Natural killer cell (primary cell): ENCODE results near the gene ADD1. TPM values are rescaled to one million over a fixed set of nuclear protein-coding genes. Genes with fewer than 3 reads are reported as not detected.
"Not testable (repeated sequence)": the region's sequence is repeated elsewhere in the genome, so short reads cannot be mapped to it uniquely, and the experiment has no call there.

Experiments
- ATAC-seq, 3 donors: fragments of 150-1000 bp in 2 of 3; fragments of 200-7000 bp in 1 of 3; cut with Tn5 transposase; 1 replicate in 1 of 3; 2 replicates in 2 of 3; pipeline ENCODE4 v1.10.0; 2021; ENCODE audit warnings: mild to moderate bottlenecking in 2 of 3, moderate library complexity in 2 of 3
- DNase-seq, 2 donors: peaks; one replicate each; pipeline versions ENCODE4 v3.0.0 to v3.0.0-alpha.2; 2013 to 2021; ENCODE audit warnings: mixed read lengths in 1 of 2
- H3K27ac ChIP-seq: one replicate; pipeline ENCODE4 v1.5.1; 2013; ENCODE audit warnings: mild to moderate bottlenecking, low read length
- H3K27me3 ChIP-seq: one replicate; pipeline ENCODE4 v1.6.1; 2013; ENCODE audit warnings: low read length; ENCODE audit not compliant: control insufficient read depth, insufficient read depth
- H3K36me3 ChIP-seq: one replicate; pipeline ENCODE4 v1.6.1; 2013; ENCODE audit warnings: low read length; ENCODE audit not compliant: control insufficient read depth, insufficient read depth
- H3K4me1 ChIP-seq: one replicate; pipeline ENCODE4 v1.6.1; 2013; ENCODE audit warnings: low read length; ENCODE audit not compliant: control insufficient read depth, insufficient read depth
- H3K4me3 ChIP-seq: one replicate; pipeline ENCODE4 v1.5.1; 2013; ENCODE audit warnings: low read length
- H3K9me3 ChIP-seq: one replicate; pipeline ENCODE4 v1.6.1; 2013; ENCODE audit warnings: low read length; ENCODE audit not compliant: control insufficient read depth, insufficient read depth
- H3K27ac Mint-ChIP-seq, 2 donors: one replicate each; pipeline ENCODE4 v1.8.0; 2022; ENCODE audit warnings: mild to moderate bottlenecking in 2 of 2, mixed read lengths in 2 of 2, moderate library complexity in 1 of 2
- H3K27me3 Mint-ChIP-seq, 2 donors: one replicate each; pipeline ENCODE4 v1.8.0; 2022; ENCODE audit warnings: low read depth in 2 of 2, mixed read lengths in 2 of 2
- H3K36me3 Mint-ChIP-seq: one replicate; pipeline ENCODE4 v1.8.0; 2022; ENCODE audit warnings: mixed read lengths
- H3K4me1 Mint-ChIP-seq, 2 donors: one replicate each; pipeline ENCODE4 v1.8.0; 2022; ENCODE audit warnings: mixed read lengths in 2 of 2
- H3K4me3 Mint-ChIP-seq: one replicate; pipeline ENCODE4 v1.8.0; 2022; ENCODE audit warnings: mild to moderate bottlenecking, moderate library complexity, mixed read lengths
- H3K9me3 Mint-ChIP-seq, 2 donors: one replicate each; pipeline ENCODE4 v1.8.0; 2022; ENCODE audit warnings: mixed read lengths in 2 of 2
- CTCF ChIP-seq: fragments of 200-600 bp; IDR thresholded peaks from one replicate; pipeline ENCODE4 v1.8.0; 2022; ENCODE audit warnings: antibody characterized with exemption
- WGBS: methylation state at CpG from one replicate; pipeline ENCODE4 v1.1.7; 2013; ENCODE audit warnings: missing lambda C conversion rate; ENCODE audit not compliant: insufficient coverage; 5-methylcytosine and 5-hydroxymethylcytosine counted together
- intact Hi-C: fragments of 100-400 bp; cut with micrococcal nuclease; formaldehyde crosslinking; loops from one replicate; pipeline ENCODE4 v1.14.2; 2022
- total RNA-seq, 4 donors: library from RNA; stranded (reverse); fragments of 120-200 nt in 1 of 4; gene quantifications; one replicate each; pipeline versions ENCODE4 v1.2.3 to v1.2.4, GENCODE V29; 2013 to 2022

The ADD1 gene
- total RNA-seq, 3 donors from 2014 or later (not counting 1 experiment from before 2014, with no cell fraction given) = 383 to 465 (median 452) TPM

- H3K4me1 Mint-ChIP-seq = peaks cover 0 to 19% of the 10 kb centered on the region in 2 donors
- Histone ChIP-seq H3K27ac (no peak overlapping the region), H3K27me3 (no peaks in the 10 kb centered on the region), H3K9me3 (no peaks in the 10 kb centered on the region), H3K4me3 (no peak overlapping the region), H3K36me3 (peaks cover 68% of the 10 kb centered on the region), H3K4me1 (no peaks in the 10 kb centered on the region)
- WGBS = 90% methylated on average over 14 of the region's 16 CpGs
- no peak overlapping the region for H3K4me3 Mint-ChIP-seq
- peaks cover 33% of the 10 kb centered on the region for H3K36me3 Mint-ChIP-seq
- peak overlapping the region; percentile 6 to 24 for H3K27ac Mint-ChIP-seq
- H3K9me3 Mint-ChIP-seq = no peaks in the 10 kb centered on the region
- ATAC-seq = no peak
- DNase-seq = no peak
- TF ChIP-seq CTCF = no peak
- intact Hi-C loops = no loop called here
- no peaks in the 10 kb centered on the region for H3K27me3 Mint-ChIP-seq
Observed at GRCh38 chr4:2950221-2950989, 106.8 kb downstream of the ADD1 start.

GRCh38 chr4:2953496-2953895 is 109.9 kb downstream of the ADD1 start:
- H3K4me3 Mint-ChIP-seq = no peak overlapping the region
- DNase-seq (no peak), ATAC-seq (no peak)
- no peaks in the 10 kb centered on the region for H3K27me3 Mint-ChIP-seq
- 88% methylated on average over 6 of the region's 6 CpGs for WGBS
- H3K27ac ChIP-seq = no peak overlapping the region
- H3K4me1 ChIP-seq = no peaks in the 10 kb centered on the region
- peak overlapping the region; percentile 76 to 77 for H3K27ac Mint-ChIP-seq
- no peaks in the 10 kb centered on the region for H3K27me3 ChIP-seq
- H3K4me3 ChIP-seq = no peak overlapping the region
- intact Hi-C loops = no loop called here
- peaks cover 73% of the 10 kb centered on the region for H3K36me3 ChIP-seq
- peaks cover 12 to 21% of the 10 kb centered on the region in 2 donors for H3K4me1 Mint-ChIP-seq
- no peaks in the 10 kb centered on the region for H3K9me3 Mint-ChIP-seq
- peaks cover 34% of the 10 kb centered on the region for H3K36me3 Mint-ChIP-seq
- no peaks in the 10 kb centered on the region for H3K9me3 ChIP-seq
- TF ChIP-seq CTCF = no peak

- Histone ChIP-seq H3K27ac (peak overlapping the region; percentile 16), H3K9me3 (no peaks in the 10 kb centered on the region), H3K4me3 (no peak overlapping the region), H3K36me3 (peaks cover 71% of the 10 kb centered on the region), H3K27me3 (no peaks in the 10 kb centered on the region), H3K4me1 (no peaks in the 10 kb centered on the region)
- H3K4me1 Mint-ChIP-seq = peaks cover 17 to 23% of the 10 kb centered on the region in 2 donors
- peak in 1 of 2 donors; percentile 75 for DNase-seq
- no peaks in the 10 kb centered on the region for H3K27me3 Mint-ChIP-seq
- 65% methylated on average over 27 of the region's 33 CpGs for WGBS
- TF ChIP-seq CTCF = no peak
- H3K9me3 Mint-ChIP-seq = no peaks in the 10 kb centered on the region
- intact Hi-C loops = no loop called here
- no peak overlapping the region for H3K4me3 Mint-ChIP-seq
- ATAC-seq = peak; percentile 49 to 74 (median 56)
- H3K27ac Mint-ChIP-seq = peak overlapping the region; percentile 76 to 77
- peaks cover 34% of the 10 kb centered on the region for H3K36me3 Mint-ChIP-seq
Observed at GRCh38 chr4:2954358-2955185, 110.9 kb downstream of the ADD1 start.

- H3K4me3 Mint-ChIP-seq, ATAC-seq, intact Hi-C loops, H3K4me1 ChIP-seq, H3K9me3 Mint-ChIP-seq, H3K27me3 ChIP-seq, H3K27me3 Mint-ChIP-seq, H3K4me3 ChIP-seq, H3K9me3 ChIP-seq: not testable (repeated sequence)
- peak in 1 of 2 donors; percentile 22 for DNase-seq
- Histone ChIP-seq H3K27ac (peak overlapping the region; percentile 33), H3K36me3 (peaks cover 62% of the 10 kb centered on the region)
- peak overlapping the region; percentile 43 to 76 for H3K27ac Mint-ChIP-seq
- H3K36me3 Mint-ChIP-seq = peaks cover 26% of the 10 kb centered on the region
- 97% methylated on average over 31 of the region's 44 CpGs for WGBS
- peaks cover 19 to 21% of the 10 kb centered on the region in 2 donors for H3K4me1 Mint-ChIP-seq
Observed at GRCh38 chr4:2955186-2956044, 111.8 kb downstream of the ADD1 start.
